Astrocyte of the spinal cord (primary cell): ENCODE measurements around the gene PEPD.

Experiments used
- DNase-seq: peaks from one replicate; pipeline ENCODE4 v3.0.0; 2011; ENCODE audit warnings: low read depth, low spot score
- H3K4me3 ChIP-seq: 2 replicates; pipeline ENCODE4 v1.5.1; 2011; ENCODE audit warnings: low read depth, mild to moderate bottlenecking, low read length, moderate library complexity
- CTCF ChIP-seq: IDR thresholded peaks from 2 replicates; pipeline ENCODE4 v1.5.1; 2012; ENCODE audit warnings: low read depth, mild to moderate bottlenecking, low read length, inconsistent platforms
- in situ Hi-C: cut with HindIII; loops from 2 replicates; pipeline ENCODE4 v1.10.0; 2017; ENCODE audit warnings: low sequenced_read_pairs

The PEPD gene

DNA sequence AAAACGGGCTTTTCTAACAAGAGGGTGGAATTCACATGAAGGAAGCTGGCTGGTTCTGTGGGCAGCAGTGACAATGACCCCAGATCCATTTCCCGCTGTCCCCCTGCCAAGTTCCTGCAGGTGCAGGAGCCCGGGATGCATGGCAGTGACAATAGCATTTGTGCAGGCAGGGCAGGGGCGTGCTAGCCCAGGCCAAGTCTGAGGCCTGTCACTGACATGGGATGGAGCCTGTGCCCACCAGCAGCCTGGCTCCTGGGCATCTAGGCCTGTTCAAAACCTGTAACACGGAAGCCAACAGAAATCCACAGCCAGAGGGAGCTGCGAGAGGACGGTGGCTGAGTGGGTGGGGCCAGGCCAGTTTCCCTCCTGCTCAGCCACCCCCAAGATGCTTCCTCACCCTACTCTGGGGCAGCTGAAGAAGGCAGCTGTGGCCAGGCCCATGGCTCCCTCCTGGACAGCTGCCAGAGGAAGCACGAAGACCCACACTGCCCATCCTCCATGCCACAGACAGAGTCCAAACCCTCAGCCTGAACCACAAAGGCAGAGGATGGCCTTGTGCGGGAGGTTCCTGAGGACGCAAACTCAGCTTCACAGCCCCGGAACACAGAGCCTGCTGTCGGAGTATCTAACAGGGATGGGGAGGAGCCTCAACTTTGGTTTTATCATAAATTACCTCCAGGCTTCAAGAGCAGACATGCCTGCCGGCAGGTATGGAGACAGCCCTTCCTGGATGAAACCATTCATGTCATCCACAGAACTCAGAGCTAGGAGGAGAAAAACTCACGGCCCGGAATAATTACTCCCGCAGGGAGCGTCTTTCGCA is 74.0 kb downstream of the PEPD start:
- no peak for DNase-seq
- in situ Hi-C loops: no loop called here
- TF ChIP-seq CTCF: no peak
- H3K4me3 ChIP-seq: no peak overlapping the region

DNA sequence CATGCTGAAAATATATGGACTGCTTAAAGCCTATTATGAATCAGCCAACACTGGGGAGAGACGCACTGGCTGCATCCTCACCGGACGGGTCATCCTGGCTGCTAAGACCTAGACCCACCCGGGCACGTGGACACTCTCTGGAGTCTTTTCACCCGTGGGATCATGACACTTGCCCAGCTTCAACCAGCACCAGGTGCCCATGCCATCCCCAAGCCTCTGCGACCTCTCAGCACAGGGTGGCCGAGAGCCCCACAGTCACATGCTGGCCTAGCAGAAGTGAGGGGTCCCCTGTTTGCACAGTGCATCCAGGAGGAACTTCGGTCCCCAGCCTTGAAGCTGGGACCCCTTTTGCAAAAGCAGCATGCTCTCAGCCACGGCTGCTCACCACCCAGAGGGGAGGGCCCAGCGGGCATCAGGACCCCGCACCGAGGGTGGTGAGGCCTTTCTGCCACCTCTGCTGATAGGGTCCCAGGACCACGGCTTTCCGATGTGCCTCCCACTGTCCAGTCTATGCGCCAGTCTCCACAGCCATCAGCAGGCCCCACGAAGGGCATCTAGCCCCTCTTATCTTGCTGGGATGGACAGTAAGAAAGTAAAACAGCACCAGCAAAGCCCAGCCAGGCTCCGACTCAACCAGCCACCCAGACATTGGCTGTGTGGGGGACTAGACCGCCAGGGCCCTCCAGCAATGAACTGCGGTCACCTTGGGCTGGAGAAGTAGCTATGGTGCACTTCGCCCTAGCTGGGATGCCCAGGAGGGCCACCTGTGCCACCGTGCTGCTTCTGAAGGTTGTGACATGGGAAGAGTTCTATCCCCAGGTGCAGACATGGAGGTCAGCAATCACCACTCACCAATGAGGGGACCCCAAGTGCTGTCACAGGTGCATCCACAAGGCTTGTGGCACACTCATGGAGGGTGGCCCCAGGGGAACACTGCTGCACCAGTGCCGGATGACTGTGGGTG is 75.0 kb downstream of the PEPD start:
- H3K4me3 ChIP-seq: no peak overlapping the region
- in situ Hi-C loops: no loop called here
- no peak for TF ChIP-seq CTCF
- peak; percentile 13 for DNase-seq

DNA sequence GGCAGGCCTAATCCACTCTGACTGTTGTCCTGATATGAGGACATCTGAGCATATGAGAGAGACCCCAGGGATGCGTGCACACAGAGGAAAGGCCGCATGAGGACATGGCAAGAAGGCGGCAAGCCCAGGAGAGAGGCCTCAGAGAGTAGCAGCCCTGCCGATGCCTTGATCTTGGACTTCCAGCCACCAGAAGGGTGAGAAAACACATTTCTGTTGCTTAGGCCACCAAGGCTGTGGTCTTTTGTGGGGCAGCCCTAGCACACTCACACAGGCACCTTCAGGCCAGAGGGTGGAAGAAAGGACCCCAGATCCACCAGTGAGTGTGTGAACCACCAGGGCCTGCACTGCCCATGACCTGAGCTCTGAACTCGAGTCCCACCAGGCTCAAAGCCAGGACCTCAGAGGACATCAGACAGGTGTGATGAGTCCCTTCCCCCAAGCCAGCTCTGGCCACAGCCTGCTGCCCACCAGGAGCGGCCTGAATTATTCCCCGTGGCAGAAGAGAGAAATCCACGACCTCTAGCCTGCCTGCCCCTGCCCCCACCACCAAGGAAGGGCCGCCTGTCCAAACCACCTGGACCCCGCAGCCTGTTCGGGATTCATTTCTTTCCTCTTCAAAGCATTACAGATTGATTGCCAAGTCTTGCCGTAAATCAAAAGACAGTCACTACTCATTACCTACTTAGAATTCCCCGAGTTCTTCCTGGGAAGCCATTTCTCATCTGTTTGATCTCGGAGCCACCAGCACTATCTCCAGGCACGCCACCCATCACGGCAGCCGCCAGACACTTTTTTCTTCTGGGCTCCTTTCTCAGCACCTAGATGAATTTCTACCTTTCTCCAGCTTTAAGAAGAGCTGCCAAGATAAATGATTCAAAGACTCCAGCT is 75.9 kb downstream of the PEPD start:
- no peak overlapping the region for H3K4me3 ChIP-seq
- no peak for TF ChIP-seq CTCF
- in situ Hi-C loops: no loop called here
- no peak for DNase-seq

DNA sequence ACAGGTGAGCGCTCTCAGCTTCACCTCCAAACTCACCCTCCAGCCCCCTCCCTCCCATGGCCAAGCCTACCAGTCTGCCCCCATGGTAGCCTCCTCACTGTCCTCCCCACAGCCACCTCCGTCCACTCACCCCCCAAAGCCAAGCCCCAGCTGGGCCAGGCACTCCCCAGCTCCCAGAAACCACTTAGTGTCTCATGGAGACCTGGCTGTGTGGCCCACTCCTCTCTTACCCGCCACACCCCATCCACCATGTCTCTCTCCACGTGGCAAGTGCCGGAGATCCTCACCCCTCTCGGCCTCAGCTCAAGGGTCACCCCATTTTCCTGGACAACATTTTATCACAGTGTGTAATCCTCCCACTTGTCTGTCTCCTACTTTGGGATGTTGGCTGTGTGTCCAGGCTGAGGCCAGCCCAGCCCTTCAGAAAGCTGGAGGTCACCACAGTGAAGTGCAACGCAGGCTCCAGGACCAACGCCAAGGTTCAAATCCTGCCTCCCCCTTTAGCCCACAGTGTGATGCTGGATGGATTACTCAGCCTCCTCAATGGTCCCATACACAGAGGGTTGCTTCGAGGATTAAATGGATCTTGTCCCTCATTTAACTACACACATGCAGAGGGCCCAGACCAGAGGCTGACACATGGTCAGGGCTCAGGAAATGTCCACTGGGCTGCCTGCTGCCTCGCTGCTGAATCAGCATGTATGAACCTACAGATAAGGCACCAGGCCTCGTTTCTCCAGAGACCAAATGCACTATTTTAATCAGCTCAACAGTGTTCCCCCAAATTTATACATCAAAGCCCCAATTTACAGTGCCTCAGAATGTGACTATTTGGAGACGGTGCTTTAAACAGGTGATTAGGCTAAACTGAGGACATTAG is 76.8 kb downstream of the PEPD start:
- TF ChIP-seq CTCF: no peak
- no peak for DNase-seq
- in situ Hi-C loops: no loop called here
- no peak overlapping the region for H3K4me3 ChIP-seq

- in situ Hi-C loops: no loop called here
- no peak overlapping the region for H3K4me3 ChIP-seq
- DNase-seq: no peak
- TF ChIP-seq CTCF: no peak
These were observed 77.7 kb downstream of the PEPD start for GRCh38 chr19:33443638-33444561.
